Lower leg skin (tissue), 4 donors: ENCODE measurements around the gene CDC42SE2. TPM values are rescaled to one million over a fixed set of nuclear protein-coding genes. Genes with fewer than 3 reads are reported as not detected.

Source experiments
- DNase-seq, 2 donors: peaks; one replicate each; pipeline ENCODE4 v3.0.0-alpha.2; 2019; ENCODE audit warnings: low spot score in 2 of 2
- H3K4me3 ChIP-seq: fragments of 200-600 bp; sonication (generic); 2 replicates; pipeline ENCODE4 v1.5.1; 2017; ENCODE audit warnings: mild to moderate bottlenecking, low read depth; ENCODE audit not compliant: poor library complexity, severe bottlenecking
- CTCF ChIP-seq, 3 donors: fragments of 450-650 bp; IDR thresholded peaks; one replicate each; pipeline ENCODE4 v1.5.1; 2016; ENCODE audit warnings: antibody characterized with exemption in 3 of 3, mild to moderate bottlenecking in 3 of 3, moderate library complexity in 2 of 3
- POLR2A ChIP-seq, 2 donors: fragments of 450-650 bp; IDR thresholded peaks; one replicate each; pipeline ENCODE4 v1.6.1; 2016 to 2017; ENCODE audit warnings: antibody characterized with exemption in 2 of 2, mild to moderate bottlenecking in 1 of 2, moderate library complexity in 1 of 2
- WGBS, 2 donors: methylation state at CpG; one replicate each; pipeline ENCODE4 v1.1.5; 2018; 5-methylcytosine and 5-hydroxymethylcytosine counted together
- intact Hi-C: fragments of 100-400 bp; cut with DNase I; formaldehyde crosslinking; loops from one replicate; pipeline ENCODE4 v1.15.0; 2023; ENCODE audit warnings: low total_unique reads
- total RNA-seq, 4 donors: library from RNA; depleted of rRNA; stranded (reverse); fragments of >200 nt; gene quantifications; one replicate each; pipeline ENCODE4 v1.1.0, GENCODE V29; 2016

The CDC42SE2 gene
- total RNA-seq, 4 donors from 2014 or later = 28.3 to 41.9 (median 34.2) TPM

GRCh38 chr5:131221008-131221703, 42.7 kb upstream of the CDC42SE2 start:
- TF ChIP-seq POLR2A (IDR thresholded peaks at IDR 0.05) (no peak), CTCF (IDR thresholded peaks at IDR 0.05) (no peak)
- intact Hi-C loops = no loop called here
- no peak overlapping the region for H3K4me3 ChIP-seq
- DNase-seq = no peak
- 88 to 92% methylated on average over 9 to 10 of the region's 10 CpGs for WGBS, 2 donors

GRCh38 chr5:131221888-131222287, 42.0 kb upstream of the CDC42SE2 start:
- DNase-seq = no peak
- intact Hi-C loops = no loop called here
- no peak overlapping the region for H3K4me3 ChIP-seq
- TF ChIP-seq CTCF (IDR thresholded peaks at IDR 0.05) = no peak
- TF ChIP-seq POLR2A (IDR thresholded peaks at IDR 0.05) = no peak

GRCh38 chr5:131222731-131223130, 41.1 kb upstream of the CDC42SE2 start:
- intact Hi-C loops = no loop called here
- TF ChIP-seq POLR2A (IDR thresholded peaks at IDR 0.05) (no peak), CTCF (IDR thresholded peaks at IDR 0.05) (no peak)
- no peak overlapping the region for H3K4me3 ChIP-seq

GRCh38 chr5:131223751-131224386, 40.0 kb upstream of the CDC42SE2 start:
- no peak for DNase-seq
- 87 to 88% methylated on average over 2 of the region's 2 CpGs for WGBS, 2 donors
- TF ChIP-seq POLR2A (IDR thresholded peaks at IDR 0.05) = no peak
- no peak for TF ChIP-seq CTCF (IDR thresholded peaks at IDR 0.05)
- intact Hi-C loops = no loop called here
- no peak overlapping the region for H3K4me3 ChIP-seq

More at GRCh38 chr5:131222731-131223130, 41.1 kb upstream of the CDC42SE2 start:
- no peak for DNase-seq

- intact Hi-C loops = no loop called here
- no peak overlapping the region for H3K4me3 ChIP-seq
- DNase-seq = peak in 1 of 2 donors; percentile 20
- 68 to 70% methylated on average over 6 of the region's 6 CpGs for WGBS, 2 donors
- TF ChIP-seq POLR2A (IDR thresholded peaks at IDR 0.05) (no peak), CTCF (IDR thresholded peaks at IDR 0.05) (no peak)
These were observed 39.3 kb upstream of the CDC42SE2 start for GRCh38 chr5:131224387-131225201.
